Hematopoietic multipotent progenitor cell treated with erythropoietin and hydrocortisone succinate and interleukin-3 and kit ligand, for 6 days (in vitro differentiated cells): ENCODE results near the gene XDH.

Experiments
- DNase-seq: peaks from one replicate; pipeline ENCODE4 v3.0.0-alpha.2; 2015

The XDH gene

DNA sequence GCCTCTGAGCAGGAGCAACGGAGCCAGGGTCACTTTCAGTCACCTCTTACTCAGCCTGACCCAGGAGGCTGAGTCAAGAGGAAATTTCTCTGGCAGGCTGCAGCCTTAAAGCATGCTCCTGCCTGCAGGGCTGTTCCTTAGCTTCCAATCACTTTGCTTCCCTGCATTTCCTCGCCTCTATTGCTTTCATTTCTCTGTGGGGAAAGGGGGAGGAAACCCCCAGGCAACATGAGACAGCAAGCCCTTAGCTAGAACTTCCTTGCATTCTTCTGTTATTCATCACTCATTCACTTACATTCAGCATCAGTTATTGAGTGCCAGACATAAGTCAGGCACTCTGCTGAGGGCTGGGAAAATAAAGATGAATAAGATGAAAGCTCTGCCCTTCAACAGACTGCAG lies 13.0 kb downstream of the XDH start:
- no peak for DNase-seq

DNA sequence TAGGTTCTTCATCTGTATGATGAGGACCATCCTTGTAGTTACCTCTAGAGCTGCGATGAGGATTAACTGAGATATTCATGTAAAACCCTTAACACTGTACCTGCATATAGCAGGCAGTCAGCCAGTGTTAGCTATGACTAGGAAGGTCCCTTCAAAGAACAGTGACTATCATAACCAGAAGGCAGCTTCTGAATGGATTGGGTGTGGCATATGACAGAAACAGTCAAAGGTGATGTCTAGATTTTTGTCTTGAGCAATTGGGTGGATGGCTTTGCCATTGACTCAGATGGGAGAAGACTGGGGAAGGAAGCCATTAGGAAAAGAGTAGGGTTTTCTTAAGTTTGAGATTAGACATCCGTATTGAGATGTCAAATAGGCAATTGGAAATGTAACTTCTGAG lies 15.7 kb downstream of the XDH start:
- DNase-seq = no peak

DNA sequence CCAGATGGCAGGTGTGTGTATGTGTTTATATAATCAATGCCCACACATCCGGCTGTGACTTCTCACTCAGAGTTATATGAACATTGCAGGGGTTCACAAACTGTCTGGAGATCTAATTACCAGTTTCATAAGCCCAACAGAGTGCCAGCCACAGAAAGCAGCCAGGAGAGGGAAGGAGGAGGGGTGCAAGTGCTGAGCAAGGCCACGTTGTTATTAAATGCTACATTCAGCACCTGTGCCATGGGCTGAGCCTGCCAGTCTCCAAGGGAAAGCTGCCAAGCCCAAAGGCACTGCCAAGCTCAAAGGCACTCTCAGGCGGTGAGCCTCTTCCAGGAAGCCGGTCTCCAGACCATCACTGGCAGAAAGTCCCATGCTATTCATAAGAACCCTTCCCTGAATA lies 17.4 kb downstream of the XDH start:
- no peak for DNase-seq

DNA sequence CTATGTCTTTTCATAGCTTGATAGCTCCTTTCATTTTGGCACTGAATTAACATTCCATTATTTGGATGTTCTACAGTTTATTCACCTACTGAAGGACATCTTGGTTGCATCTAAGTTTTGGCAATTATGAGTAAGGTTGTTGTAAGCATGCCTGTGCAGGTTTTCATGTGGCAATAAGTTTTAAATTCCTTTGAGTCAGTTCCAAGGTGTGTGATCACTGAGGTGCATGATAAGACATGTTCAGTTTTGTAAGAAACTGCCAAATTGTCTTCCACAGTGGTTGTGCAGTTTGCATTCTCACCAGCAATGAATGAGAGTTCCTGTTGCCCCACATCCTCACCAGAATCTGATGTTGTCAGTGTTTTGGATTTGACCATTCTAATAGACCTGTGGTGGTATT lies 24.2 kb downstream of the XDH start:
- DNase-seq = no peak

DNA sequence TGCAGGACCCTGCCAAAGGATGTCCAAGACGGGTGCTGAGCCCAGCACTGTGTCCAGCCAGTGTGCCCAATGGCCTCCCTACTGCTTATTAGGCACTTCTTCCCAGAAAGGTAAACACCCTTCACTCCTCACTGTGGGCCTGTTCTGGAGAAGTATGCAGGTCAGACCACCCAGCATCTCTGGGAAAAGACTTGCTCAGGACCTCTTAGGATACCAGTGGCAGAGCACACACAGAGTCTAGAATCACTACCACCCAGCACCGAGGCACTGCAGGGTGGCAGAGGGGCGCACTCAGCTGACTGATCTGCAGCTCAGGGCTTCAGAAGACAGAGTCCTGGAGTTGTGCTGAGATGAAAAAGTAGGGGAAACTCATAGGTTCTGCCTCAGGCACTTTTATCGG lies 25.8 kb downstream of the XDH start:
- no peak for DNase-seq

DNA sequence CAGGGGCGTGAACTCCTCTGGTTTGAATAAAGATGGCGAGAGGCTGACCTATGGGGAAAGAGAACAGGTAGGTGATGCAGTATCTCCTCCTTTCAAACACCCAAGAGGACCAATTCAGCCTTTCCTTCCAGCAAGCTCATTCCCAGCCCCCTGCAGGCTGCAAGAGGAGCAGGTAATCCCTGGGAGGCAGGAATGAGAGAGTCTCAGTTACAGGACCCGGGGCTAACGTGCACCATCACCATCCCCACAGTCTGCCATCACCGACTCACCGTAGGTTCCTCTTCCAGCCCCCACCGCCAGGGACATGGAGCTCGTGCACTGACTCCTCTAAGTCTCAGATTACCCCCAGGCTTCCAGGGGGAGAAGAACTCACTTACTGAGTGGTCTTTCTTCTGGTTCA lies 26.7 kb downstream of the XDH start:
- no peak for DNase-seq

DNA sequence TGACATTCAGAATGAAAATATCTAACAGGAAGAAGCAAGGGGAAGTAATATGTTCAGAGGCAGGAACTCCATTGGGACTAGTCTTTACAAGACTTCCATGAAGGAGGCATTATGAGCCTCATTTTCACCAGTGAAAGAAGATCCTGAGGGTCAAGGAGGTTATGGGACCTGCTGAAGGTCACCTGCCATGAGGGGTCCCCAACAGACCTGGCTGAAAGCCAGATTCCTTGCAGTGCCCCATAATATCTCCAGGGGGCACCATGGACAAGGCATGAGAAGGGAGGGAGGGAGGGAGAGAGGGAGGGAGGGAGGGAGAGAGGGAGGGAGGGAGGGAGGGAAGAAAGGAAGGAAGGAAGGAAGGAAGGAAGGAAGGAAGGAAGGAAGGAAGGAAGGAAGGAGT lies 27.9 kb downstream of the XDH start:
- DNase-seq = peak; percentile 14

DNA sequence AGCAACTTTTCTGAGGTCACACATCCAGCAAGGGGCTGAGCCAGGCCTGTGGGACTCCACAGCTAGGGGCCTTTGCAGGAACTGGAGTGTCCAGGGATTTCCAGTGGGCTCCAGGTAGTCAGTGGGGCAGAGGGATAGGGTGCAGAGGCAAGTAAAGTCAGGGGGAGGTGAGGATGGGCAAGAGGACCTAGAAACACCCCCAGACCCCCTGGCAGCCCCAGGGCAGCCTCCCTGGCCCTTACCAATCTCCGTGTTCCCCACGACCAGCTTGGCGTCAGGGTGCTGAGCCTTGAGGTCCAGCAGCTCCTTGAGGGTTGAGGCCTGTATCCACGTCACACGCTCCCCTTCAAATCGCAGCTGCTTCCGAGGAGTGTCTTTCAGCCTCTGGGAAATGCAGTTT lies 28.4 kb downstream of the XDH start:
- no peak for DNase-seq

DNA sequence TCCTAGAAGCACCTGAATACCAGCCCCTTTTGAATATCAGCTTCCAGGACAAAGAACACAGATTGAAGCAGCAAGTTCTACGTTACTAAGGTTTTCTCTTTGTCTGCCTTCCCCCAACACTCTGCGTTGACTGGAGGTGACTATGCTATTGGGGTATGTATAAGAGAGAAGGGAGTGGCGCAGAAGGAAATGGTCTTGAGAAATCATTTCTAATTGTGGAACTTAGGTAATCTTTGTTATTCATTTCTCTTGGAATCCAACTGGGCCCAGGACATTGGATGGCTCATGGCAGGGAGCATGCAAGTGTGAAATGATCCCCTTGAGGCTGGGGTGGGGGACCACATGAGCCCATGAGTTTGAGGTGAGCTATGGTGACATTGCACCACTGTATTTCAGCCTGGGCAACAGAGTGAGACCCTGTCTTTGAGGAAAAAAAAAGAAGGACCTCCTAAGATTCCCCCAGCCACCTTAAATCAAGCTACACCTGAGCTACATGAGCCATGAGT lies 29.7 kb downstream of the XDH start:
- DNase-seq = no peak

DNA sequence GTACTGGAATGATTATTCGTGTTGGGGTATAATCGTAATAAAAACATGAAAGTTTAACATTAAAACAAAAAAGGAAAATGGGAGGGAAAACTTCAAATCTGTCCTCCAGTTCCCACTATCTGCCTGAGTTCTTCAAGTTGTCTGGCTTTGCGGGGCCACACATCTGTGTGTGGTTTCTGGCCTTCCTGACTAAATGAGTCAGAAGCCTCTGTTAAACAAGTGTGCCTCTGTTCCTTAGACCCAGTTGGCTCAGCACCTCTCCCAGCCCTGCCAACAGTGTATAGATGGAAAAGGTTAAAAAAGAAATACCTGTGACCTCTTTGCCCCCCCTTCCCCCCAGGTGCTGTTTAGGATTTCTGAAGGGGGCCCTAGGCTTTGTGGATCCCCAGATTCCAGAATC lies 30.2 kb downstream of the XDH start:
- DNase-seq = no peak

DNA sequence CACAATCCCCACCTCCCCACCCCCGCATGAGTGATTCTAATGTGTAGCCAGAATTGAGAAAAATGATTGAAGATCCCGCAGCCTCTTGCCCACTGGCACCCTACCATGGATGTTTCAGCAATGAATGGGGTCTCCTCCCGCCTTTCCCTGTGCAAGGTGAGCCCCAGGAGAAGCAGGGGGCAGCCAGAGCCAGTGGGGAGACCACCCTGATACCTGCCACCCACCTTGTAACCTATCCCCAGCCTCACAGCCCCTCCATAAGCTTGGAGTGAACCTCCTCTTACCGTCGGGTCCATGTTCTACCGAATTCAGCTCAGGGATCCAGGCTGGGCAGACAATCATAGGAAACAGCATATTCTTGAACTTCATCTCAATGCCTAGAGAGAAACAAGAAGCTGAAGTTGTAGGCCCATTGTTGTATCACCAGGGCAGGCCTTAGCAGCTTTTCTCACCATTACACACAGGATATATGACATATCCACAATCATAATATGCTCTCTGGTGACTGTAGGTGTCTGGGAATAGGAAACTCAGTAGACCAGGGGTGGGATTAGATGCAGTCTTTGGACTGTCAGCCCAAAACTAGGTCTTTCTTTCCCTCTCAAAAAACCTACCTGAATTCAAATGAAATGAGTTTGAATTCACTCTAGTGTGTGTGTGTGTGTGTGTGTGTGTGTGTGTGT lies 30.9 kb downstream of the XDH start:
- no peak for DNase-seq

DNA sequence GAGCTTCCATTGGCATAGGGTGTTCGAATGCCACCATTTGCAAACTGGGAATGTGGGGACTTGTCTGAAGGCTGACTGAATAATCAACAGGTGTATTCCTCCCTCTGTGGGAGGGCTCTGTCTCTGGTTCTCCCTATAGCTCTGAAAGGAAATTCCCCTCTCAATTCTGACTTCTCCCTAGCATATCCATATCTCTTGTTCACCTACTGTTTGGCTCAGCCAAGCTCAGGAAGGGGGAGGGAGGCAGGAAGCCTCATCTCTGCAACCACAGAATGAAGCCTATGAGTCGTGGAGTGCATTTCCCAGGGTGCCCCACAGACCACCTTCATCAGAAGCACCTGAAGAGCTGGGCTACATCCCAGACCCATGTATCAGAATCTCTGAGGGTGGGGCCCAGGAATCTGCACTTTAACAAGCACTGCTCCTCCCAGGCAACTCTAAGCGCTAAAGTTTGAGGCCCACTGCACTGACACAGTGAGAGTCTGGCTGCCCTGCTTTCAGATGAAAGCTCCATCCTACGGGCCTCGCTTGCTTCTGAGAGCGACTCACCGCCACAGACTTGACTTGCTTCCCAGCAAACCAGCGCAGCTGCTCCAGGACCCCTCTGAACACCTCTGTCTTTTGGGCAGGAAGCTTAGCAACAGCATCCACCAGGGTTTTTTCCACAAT lies 32.0 kb downstream of the XDH start:
- DNase-seq = no peak

DNA sequence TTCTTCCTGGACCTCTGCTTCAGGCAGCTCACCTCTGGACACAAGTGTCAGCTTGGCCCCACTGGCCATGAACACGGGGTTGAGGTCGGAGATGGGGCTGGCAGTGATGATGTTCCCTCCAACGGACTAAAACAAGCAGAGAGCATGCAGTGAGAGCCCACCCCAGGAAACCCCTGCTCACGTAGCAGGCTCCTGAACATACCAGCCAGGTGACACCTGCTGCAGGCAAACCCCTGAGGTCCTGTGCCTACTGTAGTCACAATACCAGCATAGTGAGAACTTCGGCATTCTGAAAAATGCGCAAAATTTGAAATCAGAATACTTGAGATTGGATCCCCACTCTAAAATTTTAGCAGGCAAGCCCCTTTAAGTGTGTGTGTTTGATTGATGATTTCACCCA lies 32.9 kb downstream of the XDH start:
- no peak for DNase-seq

DNA sequence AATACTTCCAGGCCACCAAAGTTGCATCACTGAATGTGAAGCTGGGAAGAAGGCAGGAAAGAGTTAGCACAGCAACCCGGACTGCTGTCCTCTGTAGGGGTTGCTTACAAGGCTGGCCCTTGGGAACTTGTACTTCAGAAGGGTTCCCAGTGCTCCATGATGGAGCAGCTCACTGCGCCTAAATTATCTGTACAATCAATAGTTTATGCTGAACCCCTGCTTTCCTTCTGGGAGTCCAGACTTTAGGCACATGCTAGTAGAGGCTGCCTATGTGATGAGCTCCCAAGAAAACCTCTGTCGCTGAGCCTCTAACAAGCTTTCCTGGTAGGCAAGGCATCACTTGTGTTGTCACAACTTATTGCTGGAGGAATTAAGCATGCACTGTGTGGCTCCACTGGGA lies 34.3 kb downstream of the XDH start:
- no peak for DNase-seq

DNA sequence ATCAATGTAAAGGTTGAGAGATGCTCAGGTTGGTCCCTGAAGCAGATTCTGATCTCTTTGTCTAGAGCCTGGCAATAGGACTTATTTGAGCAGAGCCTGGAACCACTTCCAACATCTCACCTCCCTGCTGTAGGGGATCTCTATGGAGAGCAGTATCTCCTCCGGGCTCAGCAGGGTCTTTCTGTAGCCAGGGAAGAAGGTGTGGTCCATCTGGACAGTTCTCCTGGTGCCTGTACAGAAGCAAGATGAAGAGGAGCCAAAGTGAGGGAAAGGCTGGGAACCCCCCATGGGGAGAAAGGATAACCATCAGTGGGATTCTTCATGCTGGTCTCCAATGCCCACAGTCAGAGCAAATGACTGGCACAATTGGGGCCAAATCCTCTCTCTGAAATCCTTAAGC lies 34.8 kb downstream of the XDH start:
- no peak for DNase-seq

DNA sequence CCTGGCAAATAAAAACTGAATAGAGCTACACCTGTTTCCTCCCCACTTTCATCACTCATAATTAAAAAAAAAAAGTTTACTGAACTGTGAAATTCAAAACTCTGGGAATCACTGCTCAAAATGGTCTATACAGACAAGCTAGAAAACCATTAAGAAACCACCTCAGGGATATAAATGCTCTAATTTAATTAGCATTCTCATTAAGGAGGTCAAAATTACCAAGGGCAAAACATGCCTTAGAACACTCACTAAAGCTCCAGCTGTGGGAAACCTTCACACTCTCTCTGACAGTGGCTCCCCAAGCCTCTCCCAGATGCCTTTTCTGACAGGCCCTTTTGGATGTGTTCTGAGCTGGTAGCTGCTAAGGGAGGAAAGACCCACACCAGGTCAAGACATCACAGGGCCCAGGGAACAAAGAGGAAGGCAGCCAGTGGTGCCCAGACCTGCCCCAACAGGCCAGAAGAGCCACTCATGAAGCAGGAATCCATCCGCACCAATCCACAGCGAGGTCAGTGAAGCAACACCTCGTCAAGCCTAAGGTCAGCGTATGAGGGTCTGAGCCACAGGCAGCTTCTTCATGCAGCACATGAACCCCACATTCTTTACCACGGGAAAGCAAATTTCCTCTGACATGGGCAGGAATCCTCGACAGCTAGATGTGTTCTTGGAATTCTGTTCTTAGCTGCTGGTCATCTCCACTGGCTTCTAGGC lies 35.6 kb downstream of the XDH start:
- DNase-seq = no peak

DNA sequence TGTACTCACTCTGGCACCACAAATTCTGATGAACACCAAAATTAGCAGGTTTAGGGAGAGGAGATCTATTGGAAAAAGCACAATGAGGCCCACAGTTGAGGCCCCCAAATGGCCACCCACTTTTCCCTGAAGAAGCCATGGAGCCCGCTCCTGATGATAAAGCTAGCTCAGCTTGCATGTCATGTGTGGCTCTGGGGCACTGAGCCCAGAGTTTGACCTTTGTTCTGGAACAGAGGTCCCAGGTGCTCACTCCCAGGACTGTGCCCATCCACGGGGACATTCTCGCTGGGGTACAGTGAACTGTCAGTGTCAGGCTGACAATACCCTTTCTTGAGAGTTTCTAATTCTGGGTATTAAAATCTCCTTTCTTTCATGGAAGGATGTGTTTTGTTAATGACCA lies 36.2 kb downstream of the XDH start:
- no peak for DNase-seq

DNA sequence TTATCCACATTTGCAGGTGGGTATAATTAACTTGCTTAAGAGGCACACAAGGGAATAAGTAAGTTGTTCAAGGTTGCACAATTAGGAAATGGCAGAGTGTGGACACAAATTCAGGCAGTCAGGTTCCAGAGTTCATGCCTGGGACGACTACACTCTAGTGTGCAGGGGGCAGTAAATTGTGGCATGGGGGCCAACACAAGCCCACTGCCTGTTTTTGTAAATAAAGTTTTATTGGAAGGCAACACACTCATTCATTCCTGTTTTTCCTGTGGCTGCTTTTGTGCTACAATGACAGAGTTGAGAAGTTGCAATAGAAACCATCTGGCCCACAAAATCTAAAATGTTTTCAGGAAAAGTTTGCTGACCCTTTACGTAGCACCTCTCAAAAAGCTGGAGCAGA lies 41.4 kb downstream of the XDH start:
- no peak for DNase-seq

DNA sequence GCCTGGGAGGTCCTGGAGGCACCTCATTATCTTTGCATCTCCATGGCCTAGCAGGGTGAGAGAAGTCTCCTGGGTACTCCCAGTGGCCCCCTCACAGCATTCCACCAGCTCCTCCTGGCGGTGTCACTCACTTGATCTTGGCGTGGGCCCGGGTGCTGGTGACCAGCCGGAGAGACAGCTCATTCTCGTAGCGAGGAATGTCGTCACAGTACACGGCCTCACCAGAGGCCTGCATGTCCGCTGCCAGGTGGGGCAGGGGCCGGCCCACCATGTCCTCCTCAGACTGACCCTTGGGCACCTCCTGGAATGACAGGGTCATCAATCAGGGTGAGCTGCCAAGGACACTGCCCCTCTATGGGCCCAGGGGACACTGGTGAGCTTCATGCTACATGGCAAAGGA lies 42.4 kb downstream of the XDH start:
- DNase-seq = no peak

DNA sequence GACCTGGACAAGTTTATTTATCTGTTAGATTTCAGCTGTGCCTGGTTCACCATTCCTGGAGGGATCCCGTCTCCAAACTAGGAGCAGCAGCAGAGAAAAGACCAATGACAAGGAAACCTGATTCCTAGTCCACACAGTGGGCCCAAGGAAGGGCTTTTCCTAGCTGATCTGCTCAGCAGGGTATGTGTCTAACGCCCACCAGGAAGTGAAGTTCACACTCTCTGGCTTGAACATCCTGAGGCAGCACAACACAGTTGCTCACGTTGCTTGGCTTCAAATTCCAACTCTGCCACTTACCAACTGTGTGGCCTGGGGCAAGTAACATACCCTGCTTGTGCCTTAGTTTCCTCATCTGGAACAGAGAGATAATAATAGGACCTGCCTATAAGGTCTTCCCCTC lies 42.9 kb downstream of the XDH start:
- DNase-seq = no peak

DNA sequence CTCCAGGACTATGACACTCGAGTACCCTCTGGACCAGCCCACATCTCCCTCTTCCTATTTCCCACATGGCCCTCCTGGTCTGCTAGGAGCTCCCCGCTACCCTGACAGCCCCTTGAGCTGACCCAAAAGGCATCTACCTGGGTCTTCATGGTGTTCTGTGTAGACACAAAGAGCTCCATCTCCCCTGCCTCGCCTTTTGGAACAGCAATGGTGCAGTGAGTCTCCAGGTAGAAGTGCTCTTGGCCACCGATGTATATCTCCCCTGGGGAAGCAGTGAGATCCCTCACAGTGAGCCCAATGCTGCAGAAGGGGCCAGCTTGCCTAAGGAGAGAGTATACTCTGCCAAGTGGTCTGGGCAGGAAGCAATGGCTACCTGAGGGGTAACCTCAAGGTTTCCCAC lies 47.8 kb downstream of the XDH start:
- DNase-seq = no peak

DNA sequence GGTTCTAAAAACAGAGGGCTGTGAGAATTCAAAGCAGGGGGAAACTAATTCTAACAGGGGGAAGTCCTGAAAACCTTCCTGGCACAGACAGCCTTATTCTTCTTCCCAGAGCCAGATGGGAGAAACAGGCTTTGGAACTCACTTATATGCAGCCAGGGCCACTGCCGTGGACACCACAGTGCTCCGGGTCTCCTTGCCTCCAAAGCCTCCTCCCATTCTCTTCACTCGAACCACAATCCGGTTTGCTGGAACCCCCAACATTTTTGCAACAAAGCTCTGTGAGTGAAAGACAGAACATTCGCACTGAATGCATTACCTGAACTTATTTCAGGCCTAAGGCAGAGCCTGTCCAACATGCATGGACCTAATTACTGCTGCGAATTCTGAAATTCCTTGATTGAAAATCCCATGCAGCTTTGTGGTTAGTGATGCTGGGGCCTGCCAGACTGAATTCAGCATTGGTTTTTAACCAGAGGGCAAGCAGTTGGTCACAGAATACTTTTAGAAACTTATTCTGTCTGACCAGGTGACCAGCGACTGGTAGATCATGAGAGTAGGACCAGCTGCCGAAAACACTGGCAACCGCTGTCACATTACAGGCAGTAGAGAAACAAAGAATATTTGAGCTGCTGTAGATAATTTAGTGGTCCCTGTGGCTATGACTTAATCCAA lies 48.6 kb downstream of the XDH start:
- DNase-seq = no peak

DNA sequence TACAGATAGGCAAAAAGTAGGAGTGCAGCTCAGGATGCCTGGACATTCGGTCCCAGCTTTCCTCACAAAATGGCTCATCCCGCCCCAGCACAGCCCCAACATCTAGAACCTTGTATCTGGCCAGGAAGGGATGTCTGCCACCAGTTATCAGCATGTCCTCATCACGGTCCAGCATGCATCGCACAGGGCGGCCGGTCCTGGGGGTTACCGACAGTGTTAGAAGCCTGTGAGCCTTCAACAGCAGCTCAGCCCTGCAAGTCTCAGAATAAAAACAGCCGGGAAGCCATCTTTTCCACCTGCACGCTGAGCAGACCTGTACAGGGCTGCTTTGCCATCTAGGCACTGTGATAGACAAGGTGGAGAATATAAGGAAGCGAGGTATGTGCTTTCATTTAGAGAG lies 49.2 kb downstream of the XDH start:
- DNase-seq = no peak
